ENCODE results near the gene CEP131. TPM values are rescaled to one million over a fixed set of nuclear protein-coding genes. Genes with fewer than 3 reads are reported as not detected.
"Not testable (repeated sequence)": the region's sequence is repeated elsewhere in the genome, so short reads cannot be mapped to it uniquely, and the experiment has no call there.

Gene CEP131
- total RNA-seq, 4 donors from 2014 or later, result 9.2 to 35.0 (median 20.9) TPM

GRCh38 chr17:81147701-81148100 is 75.1 kb downstream of the CEP131 start:
- TF ChIP-seq CTCF (IDR thresholded peaks at IDR 0.05), result no peak
- no peak for TF ChIP-seq EP300 (IDR thresholded peaks at IDR 0.05)
- no peak for TF ChIP-seq POLR2A (IDR thresholded peaks at IDR 0.05)
- Histone ChIP-seq H3K4me1 (peaks cover 0 to 40% (median 5%) of the 10 kb centered on the region in 4 donors), H3K36me3 (no peaks in the 10 kb centered on the region), H3K9me3 (no peaks in the 10 kb centered on the region), H3K27ac (no peak overlapping the region), H3K27me3 (no peaks in the 10 kb centered on the region), H3K4me3 (no peak overlapping the region)
- DNase-seq (ENCODE audit: low spot score in 2 of 2), result no peak
- 80 to 86% methylated on average over 10 of the region's 10 CpGs for WGBS, 2 donors

- DNase-seq (ENCODE audit: low spot score in 2 of 2); H3K4me3 ChIP-seq; H3K36me3 ChIP-seq; H3K27ac ChIP-seq; H3K27me3 ChIP-seq; H3K9me3 ChIP-seq: not testable (repeated sequence)
- 84 to 86% methylated on average over 10 of the region's 10 CpGs for WGBS, 2 donors
- peaks cover 0 to 39% (median 8%) of the 10 kb centered on the region in 4 donors for H3K4me1 ChIP-seq
These were observed 76.6 kb downstream of the CEP131 start for GRCh38 chr17:81146208-81146607.

- Histone ChIP-seq H3K36me3 (no peaks in the 10 kb centered on the region), H3K27me3 (no peaks in the 10 kb centered on the region), H3K9me3 (no peaks in the 10 kb centered on the region), H3K27ac (peak overlapping the region in 2 of 4 donors; percentile 64 to 82), H3K4me1 (peaks cover 0 to 30% (median 8%) of the 10 kb centered on the region in 4 donors), H3K4me3 (no peak overlapping the region)
- TF ChIP-seq EP300 (IDR thresholded peaks at IDR 0.05), result no peak
- TF ChIP-seq POLR2A (IDR thresholded peaks at IDR 0.05), result no peak
- no peak for TF ChIP-seq CTCF (IDR thresholded peaks at IDR 0.05)
- no peak for DNase-seq (ENCODE audit: low spot score in 2 of 2)
- WGBS, 2 donors, result 36 to 52% methylated on average over 4 to 12 of the region's 14 CpGs
These were observed 78.4 kb downstream of the CEP131 start for GRCh38 chr17:81144423-81144781.

GRCh38 chr17:81143717-81144422 is 78.9 kb downstream of the CEP131 start:
- TF ChIP-seq EP300 (IDR thresholded peaks at IDR 0.05) (no peak), CTCF (IDR thresholded peaks at IDR 0.05) (no peak), POLR2A (IDR thresholded peaks at IDR 0.05) (no peak)
- DNase-seq (ENCODE audit: low spot score in 2 of 2), result no peak
- Histone ChIP-seq H3K27ac (peak overlapping the region in 2 of 4 donors; percentile 74 to 82), H3K27me3 (no peaks in the 10 kb centered on the region), H3K36me3 (no peaks in the 10 kb centered on the region), H3K4me1 (peaks cover 0 to 30% (median 8%) of the 10 kb centered on the region in 4 donors), H3K4me3 (no peak overlapping the region), H3K9me3 (no peaks in the 10 kb centered on the region)
- 64 to 68% methylated on average over 13 to 16 of the region's 17 CpGs for WGBS, 2 donors

GRCh38 chr17:81143200-81143527 is 79.6 kb downstream of the CEP131 start:
- no peaks in the 10 kb centered on the region for H3K9me3 ChIP-seq
- peak overlapping the region; percentile 11 to 82 (median 74) for H3K27ac ChIP-seq
- peaks cover 0 to 30% (median 8%) of the 10 kb centered on the region in 4 donors for H3K4me1 ChIP-seq
- WGBS, 2 donors, result 67 to 68% methylated on average over 9 of the region's 11 CpGs
- TF ChIP-seq CTCF (IDR thresholded peaks at IDR 0.05) (no peak), EP300 (IDR thresholded peaks at IDR 0.05) (no peak), POLR2A (IDR thresholded peaks at IDR 0.05) (no peak)
- H3K27me3 ChIP-seq, result no peaks in the 10 kb centered on the region
- no peaks in the 10 kb centered on the region for H3K36me3 ChIP-seq
- DNase-seq (ENCODE audit: low spot score in 2 of 2), result no peak
- H3K4me3 ChIP-seq, result peak overlapping the region in 1 of 4 donors; percentile 7

Measured in tibial nerve (tissue), 4 donors.